CD4-positive, alpha-beta T cell treated with Interleukin-4 for 1 hour (primary cell): ENCODE results near the gene ZNF407.
A peak's percentile ranks its signal among the peaks of the same experiment; 100 is the strongest.

ENCODE experiments used
- DNase-seq, 2 donors: peaks; one replicate each; pipeline ENCODE4 v3.0.0-alpha.2; 2020 to 2022

The ZNF407 gene

GRCh38 chr18:74582642-74583041 is 15.0 kb upstream of the ZNF407 start:
- no peak for DNase-seq

GRCh38 chr18:74587441-74587840 is 10.2 kb upstream of the ZNF407 start:
- no peak for DNase-seq

GRCh38 chr18:74589021-74589420 is 8.6 kb upstream of the ZNF407 start:
- DNase-seq: peak in 1 of 2 donors; percentile 29

GRCh38 chr18:74589811-74590210 is 7.9 kb upstream of the ZNF407 start:
- no peak for DNase-seq

GRCh38 chr18:74590671-74591070 is 7.0 kb upstream of the ZNF407 start:
- DNase-seq: no peak

GRCh38 chr18:74595431-74595830 is 2.2 kb upstream of the ZNF407 start:
- DNase-seq: no peak

GRCh38 chr18:74597034-74597661 is 522 bp upstream of the ZNF407 start:
- DNase-seq: peak in 1 of 2 donors; percentile 63

GRCh38 chr18:74598350-74599001 is 806 bp downstream of the ZNF407 start:
- peak; percentile 66 to 69 for DNase-seq

GRCh38 chr18:74604361-74604760 is 6.7 kb downstream of the ZNF407 start:
- DNase-seq: no peak

- DNase-seq: no peak
Observed at GRCh38 chr18:74604774-74605173, 7.1 kb downstream of the ZNF407 start.

- no peak for DNase-seq
Observed at GRCh38 chr18:74608681-74609080, 11.0 kb downstream of the ZNF407 start.

GRCh38 chr18:74609535-74609934 is 11.9 kb downstream of the ZNF407 start:
- no peak for DNase-seq

- DNase-seq: no peak
Observed at GRCh38 chr18:74610051-74610615, 12.5 kb downstream of the ZNF407 start.

- DNase-seq: no peak
Observed at GRCh38 chr18:74610860-74611259, 13.2 kb downstream of the ZNF407 start.

GRCh38 chr18:74611765-74612164 is 14.1 kb downstream of the ZNF407 start:
- no peak for DNase-seq

- no peak for DNase-seq
Observed at GRCh38 chr18:74613381-74613780, 15.7 kb downstream of the ZNF407 start.

GRCh38 chr18:74616494-74616893 is 18.8 kb downstream of the ZNF407 start:
- DNase-seq: no peak

GRCh38 chr18:74617486-74617885 is 19.8 kb downstream of the ZNF407 start:
- DNase-seq: no peak

GRCh38 chr18:74622072-74622471 is 24.4 kb downstream of the ZNF407 start:
- DNase-seq: no peak

- peak; percentile 19 to 33 for DNase-seq
Observed at GRCh38 chr18:74623047-74623816, 25.6 kb downstream of the ZNF407 start.

GRCh38 chr18:74624466-74624865 is 26.8 kb downstream of the ZNF407 start:
- no peak for DNase-seq

- DNase-seq: no peak
Observed at GRCh38 chr18:74625157-74625556, 27.5 kb downstream of the ZNF407 start.

- DNase-seq: no peak
Observed at GRCh38 chr18:74626049-74626874, 28.6 kb downstream of the ZNF407 start.
